GM12801 (cell line): ENCODE measurements around the gene MRPL49.

Experiments used
- TF ChIP-seq, protein P1 (sequence below): IDR thresholded peaks from one replicate; pipeline ENCODE4 v1.5.1; 2011; ENCODE audit warnings: control low read depth; ENCODE audit not compliant: insufficient read length; ENCODE audit errors: extremely low read depth

The MRPL49 gene

DNA sequence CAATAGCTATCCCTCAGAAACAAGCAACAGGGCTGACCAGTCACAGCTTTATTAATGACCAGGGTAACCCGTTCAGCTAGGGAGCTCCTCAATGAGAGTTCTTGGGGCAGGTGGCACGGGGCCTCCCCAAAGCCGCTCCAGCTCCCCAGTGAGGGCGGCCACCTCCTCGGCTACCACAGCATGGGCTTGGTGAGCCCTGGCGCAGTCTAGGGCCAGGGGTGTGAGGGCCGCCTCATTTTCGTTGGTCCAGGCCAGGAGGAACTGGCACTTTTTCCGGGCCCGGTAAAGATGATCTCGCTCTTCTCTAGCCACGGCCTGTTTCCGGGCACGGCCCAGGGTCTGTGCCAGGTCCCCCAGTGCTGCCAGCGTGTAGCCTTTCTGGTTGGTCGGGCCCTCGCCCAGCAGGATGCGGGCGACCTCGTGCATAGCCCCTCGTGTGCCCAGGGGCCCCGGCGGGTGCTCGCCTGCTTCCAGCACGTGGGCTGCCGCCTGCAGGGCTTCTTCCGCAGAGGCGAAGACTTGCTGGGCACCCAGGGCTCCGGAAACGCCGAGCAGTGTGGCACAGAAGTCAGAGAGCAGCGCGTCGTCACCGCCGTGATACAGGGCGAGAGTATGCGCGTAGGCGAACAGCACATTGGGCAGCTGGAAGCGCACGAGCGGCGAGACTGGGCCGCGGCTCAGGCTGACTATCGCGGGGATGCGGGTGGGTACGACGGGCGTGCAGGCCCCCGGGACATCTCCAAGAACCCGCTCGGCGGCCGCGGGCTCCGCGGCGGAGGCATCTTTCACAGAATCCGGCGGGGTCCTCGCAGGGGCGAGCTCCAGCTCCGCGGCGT, 5.5 kb upstream of the MRPL49 start:
- TF ChIP-seq, protein P1, sequence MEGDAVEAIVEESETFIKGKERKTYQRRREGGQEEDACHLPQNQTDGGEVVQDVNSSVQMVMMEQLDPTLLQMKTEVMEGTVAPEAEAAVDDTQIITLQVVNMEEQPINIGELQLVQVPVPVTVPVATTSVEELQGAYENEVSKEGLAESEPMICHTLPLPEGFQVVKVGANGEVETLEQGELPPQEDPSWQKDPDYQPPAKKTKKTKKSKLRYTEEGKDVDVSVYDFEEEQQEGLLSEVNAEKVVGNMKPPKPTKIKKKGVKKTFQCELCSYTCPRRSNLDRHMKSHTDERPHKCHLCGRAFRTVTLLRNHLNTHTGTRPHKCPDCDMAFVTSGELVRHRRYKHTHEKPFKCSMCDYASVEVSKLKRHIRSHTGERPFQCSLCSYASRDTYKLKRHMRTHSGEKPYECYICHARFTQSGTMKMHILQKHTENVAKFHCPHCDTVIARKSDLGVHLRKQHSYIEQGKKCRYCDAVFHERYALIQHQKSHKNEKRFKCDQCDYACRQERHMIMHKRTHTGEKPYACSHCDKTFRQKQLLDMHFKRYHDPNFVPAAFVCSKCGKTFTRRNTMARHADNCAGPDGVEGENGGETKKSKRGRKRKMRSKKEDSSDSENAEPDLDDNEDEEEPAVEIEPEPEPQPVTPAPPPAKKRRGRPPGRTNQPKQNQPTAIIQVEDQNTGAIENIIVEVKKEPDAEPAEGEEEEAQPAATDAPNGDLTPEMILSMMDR: no peak

DNA sequence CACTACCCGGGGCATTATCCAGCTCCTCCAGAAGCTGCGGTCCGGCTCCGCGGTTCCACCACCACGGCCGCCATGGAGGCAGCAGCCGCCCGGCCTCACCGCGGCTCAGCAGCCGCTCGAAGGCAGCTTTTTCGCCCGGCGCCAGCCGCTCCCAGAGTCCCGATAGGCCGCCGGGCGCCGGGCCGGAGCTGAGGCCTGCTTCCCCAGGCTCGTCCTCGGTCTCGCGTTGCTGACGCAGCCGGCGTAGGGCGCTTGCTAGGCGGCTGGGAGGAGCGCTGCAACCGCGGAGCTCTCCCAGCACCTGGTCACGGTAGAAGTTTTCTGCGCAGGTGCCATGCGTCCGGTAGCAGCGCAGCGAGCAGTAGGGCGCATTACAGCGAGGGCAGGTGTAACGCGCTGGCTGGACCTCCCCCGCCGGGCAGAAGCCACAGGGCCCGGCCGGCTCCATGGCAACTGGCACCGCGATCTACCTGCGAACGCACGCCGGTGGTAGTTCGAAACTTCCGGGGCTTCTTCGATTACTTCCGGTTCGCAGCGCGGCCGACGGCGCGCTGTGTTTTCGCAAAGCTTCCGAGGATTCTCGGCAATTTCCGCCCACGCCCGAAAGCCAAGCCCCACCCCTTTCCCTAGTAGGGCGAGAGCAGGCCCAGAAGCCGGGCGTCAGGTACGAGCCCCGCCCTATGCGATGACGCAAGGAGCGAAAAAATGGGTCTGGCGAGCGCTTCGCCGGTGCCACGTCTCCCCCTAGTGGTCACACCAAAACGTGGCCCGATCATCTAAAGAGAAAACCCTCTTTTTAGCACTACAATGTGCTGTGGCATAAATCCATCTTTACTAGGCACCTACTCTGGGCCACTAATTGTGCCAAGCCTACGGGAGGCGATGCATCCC, 4.7 kb upstream of the MRPL49 start, which contains the start of gene ZNHIT2:
Gene ZNHIT2, minus strand, starts transcription at position 496 of the 891 bp plus-strand sequence. Its CDS starts 48 bp downstream, at position 448.
- TF ChIP-seq, protein P1: no peak

DNA sequence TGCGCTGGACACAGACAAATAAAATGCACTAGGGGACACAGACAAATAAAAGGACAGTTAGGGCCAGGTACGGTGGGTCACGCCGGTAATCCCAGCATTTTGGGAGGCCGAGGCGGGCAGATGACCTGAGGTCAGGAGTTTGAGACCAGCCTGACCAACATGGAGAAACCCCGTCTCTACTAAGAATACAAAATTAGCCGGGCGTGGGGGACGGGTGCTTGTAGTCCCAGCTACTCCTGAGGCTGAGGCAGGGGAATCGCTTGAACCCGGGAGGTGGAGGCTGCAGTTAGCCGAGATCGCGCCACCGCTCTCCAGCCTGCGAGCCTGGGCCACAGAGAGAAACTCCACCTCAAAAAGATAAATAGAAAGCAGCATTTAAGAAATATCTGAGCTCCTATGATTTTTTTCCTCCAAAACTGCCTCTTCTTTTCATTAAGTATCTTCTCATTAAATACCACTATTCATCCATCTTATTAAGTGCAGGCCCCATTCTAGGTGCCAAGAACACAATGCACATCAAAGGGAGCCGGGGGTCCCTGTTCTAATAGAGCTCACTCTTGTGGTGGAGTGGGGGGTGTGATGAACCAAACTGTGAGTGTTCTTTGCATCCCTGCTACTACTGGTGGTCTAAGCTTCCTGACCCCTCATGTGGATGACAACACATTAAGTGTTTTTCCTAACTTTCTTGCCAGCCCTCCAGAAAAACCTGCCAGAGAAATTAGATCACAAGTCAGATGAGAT, 3.9 kb upstream of the MRPL49 start:
- TF ChIP-seq, protein P1: no peak

DNA sequence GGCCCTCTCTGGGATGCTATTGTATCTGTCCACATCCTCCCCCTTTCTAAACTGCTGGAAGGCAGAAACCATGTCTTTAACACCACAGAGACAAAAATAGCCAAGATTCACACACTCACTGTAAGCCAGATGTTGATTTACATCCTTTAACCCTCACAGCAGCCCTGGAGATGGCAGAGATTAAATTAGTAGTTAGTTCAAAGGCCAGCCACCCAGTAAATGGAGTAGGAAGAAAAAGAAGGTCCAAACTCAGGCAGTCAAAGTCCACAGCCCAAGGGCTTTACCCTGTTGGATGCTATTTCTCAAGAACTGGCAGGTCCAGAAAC, 2.5 kb upstream of the MRPL49 start:
- TF ChIP-seq, protein P1: no peak

DNA sequence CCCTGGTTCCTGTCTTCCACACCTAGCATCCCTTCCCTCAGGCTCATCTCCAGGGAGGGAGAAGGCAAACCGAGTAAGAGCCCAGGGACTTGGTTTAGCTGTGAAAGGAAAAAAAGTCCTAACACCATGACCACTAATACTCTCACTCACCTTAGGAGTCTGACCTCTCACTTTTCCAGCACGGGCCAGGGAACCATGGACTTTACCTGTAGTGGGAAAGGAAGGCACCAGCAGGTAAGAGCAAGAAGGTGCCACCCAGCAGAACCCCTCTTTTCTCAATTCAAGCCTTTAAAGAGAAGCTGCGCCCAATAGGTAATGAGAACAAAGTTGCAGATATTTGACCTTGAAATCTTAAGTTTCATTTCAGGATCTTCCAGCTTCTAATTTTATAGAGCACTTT, 1.3 kb upstream of the MRPL49 start:
- TF ChIP-seq, protein P1: no peak

DNA sequence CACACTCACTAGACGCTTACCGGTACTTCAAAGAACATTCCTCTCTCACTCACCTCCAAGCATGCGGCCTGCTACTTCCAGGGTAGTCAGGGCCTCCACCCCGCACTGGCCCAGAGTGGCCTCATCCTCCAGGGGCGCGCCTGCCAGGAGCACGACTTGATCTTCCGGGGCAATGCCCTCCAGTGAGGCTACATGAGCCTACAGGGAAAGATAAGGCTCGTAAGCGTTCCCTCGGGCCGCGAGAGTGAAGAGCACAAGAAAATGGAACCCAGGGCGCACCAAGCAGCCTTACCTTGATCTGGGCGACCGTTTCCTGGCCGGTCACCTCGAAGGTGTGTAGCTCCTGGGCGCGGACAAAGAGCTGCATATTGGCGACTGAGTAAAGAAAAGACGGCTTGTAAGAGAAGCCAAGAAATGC, 665 bp upstream of the MRPL49 start:
- TF ChIP-seq, protein P1: no peak
